ENCODE measurements around the gene ARSI. TPM values are rescaled to one million over a fixed set of nuclear protein-coding genes. Genes with fewer than 3 reads are reported as not detected.

ARSI gene
- total and polyA plus RNA-seq, 2 of the 4 experiments (the other 2 are of a cell fraction): 14.8 to 15.2 TPM

GRCh38 chr5:150311015-150311692 is 8.4 kb upstream of the ARSI start:
- 0 out of 2 replicates have a peak overlapping the region, but pooled peaks have one; percentile 7 for H3K4ac ChIP-seq (ENCODE audit: low read depth, low read length)
- peaks cover 13% of the 10 kb centered on the region; the same call in 1 of the 2 replicates for H3K4me1 ChIP-seq (ENCODE audit: control insufficient read depth, insufficient read depth, low read length)
- H2AK9ac ChIP-seq (replicated peaks; ENCODE audit: low read depth, low read length, poor library complexity): peak overlapping the region; percentile 43
- no peaks in the 10 kb centered on the region for H3K36me3 ChIP-seq (ENCODE audit: control insufficient read depth, insufficient read depth, low read length)
- no peak overlapping the region; the same call in 1 of the 2 replicates for H3K18ac ChIP-seq (ENCODE audit: low read depth, low read length)
- H3K4me2 ChIP-seq (ENCODE audit: low read depth, low read length): no peak overlapping the region
- H4K8ac ChIP-seq (ENCODE audit: low read depth in 2 of 2, low read length in 2 of 2): no peak overlapping the region
- no peaks in the 10 kb centered on the region for H3K27me3 ChIP-seq (ENCODE audit: control insufficient read depth, insufficient read depth, low read length)
- no peak overlapping the region for H2AFZ ChIP-seq (replicated peaks; ENCODE audit: low read length, poor library complexity)
- no TSS peak for BruUV-seq (replicated peaks)
- no peak for DNase-seq
- CTCF ChIA-PET: interaction anchor here (0.9 to 1.0 kb wide), 2 partner anchors 9 to 16 kb away, joined by 3 read pairs; no protein-coding TSS in a partner anchor
- peak overlapping the region; percentile 14; the same call in 1 of the 2 replicates for H2BK20ac ChIP-seq (ENCODE audit: low read depth, low read length)
- H2AK5ac ChIP-seq (ENCODE audit: low read depth, low read length): 0 out of 2 replicates have a peak overlapping the region, but pooled peaks have one; percentile 20
- H4K20me1 ChIP-seq (ENCODE audit: insufficient read depth, low read length): no peaks in the 10 kb centered on the region
- H4K5ac ChIP-seq (ENCODE audit: low read depth, low read length): no peak overlapping the region
- POLR2A ChIA-PET (ENCODE audit: unreplicated experiment): interaction anchor here (0.7 kb wide), 1 partner anchor 567 kb away, joined by 7 read pairs; no protein-coding TSS in a partner anchor
- no peak for ATAC-seq (ENCODE audit: low read depth)
- dilution Hi-C loops (cut with HindIII; ENCODE audit: low sequenced_read_pairs, unreplicated experiment) (no loop called here), intact Hi-C loops (cut with micrococcal nuclease) (no loop called here), in situ Hi-C loops (cut with MboI; ENCODE audit: low sequenced_read_pairs) (no loop called here)
- no peak overlapping the region; the same call in 1 of the 2 replicates for H2BK120ac ChIP-seq (ENCODE audit: low read depth, low read length)
- peaks cover 14% of the 10 kb centered on the region for H3K9me1 ChIP-seq (ENCODE audit: insufficient read depth, low read length)
- H2BK15ac ChIP-seq (ENCODE audit: low read depth, low read length): no peak overlapping the region
- H3K14ac ChIP-seq (replicated peaks; ENCODE audit: low read depth, low read length): no peak overlapping the region
- H3K27ac ChIP-seq (ENCODE audit: insufficient read depth, low read length): no peak overlapping the region
- no peak overlapping the region for H3K9ac ChIP-seq (ENCODE audit: low read depth, low read length)
- no peak overlapping the region for H4K91ac ChIP-seq (ENCODE audit: insufficient read depth, low read depth, low read length)
- H3K56ac ChIP-seq (ENCODE audit: extremely low read depth, insufficient read depth, low read length): no peak overlapping the region
- H3K4me3 ChIP-seq (ENCODE audit: insufficient read depth, low read depth, low read length): no peak overlapping the region
- no peaks in the 10 kb centered on the region for H3K9me3 ChIP-seq (ENCODE audit: control insufficient read depth, insufficient read depth, low read length)
- H3K23ac ChIP-seq (ENCODE audit: low read depth, low read length): no peak overlapping the region
- no CpG with 5 or more reads among the region's 7 CpGs for WGBS, 2 experiments (ENCODE audit: extremely low coverage in 2 of 2, insufficient read length in 1 of 2)
- no peak overlapping the region for H2BK5ac ChIP-seq (ENCODE audit: low read depth, low read length, poor library complexity, severe bottlenecking)
- no peaks in the 10 kb centered on the region for H3K79me1 ChIP-seq (ENCODE audit: low read depth in 1 of 2, low read length in 2 of 2)
- no peak for TF ChIP-seq NFE2L2 (IDR thresholded peaks at IDR 0.05; ENCODE audit: low read depth, low read length)
- no peak for TF ChIP-seq RFX5 (IDR thresholded peaks at IDR 0.05; ENCODE audit: low read depth, low read length)
- no peak for TF ChIP-seq CEBPB (IDR thresholded peaks at IDR 0.05; ENCODE audit: low read depth, low read length)
- no peak for TF ChIP-seq BHLHE40 (IDR thresholded peaks at IDR 0.05; ENCODE audit: low read depth, low read length)
- no peak for TF ChIP-seq RAD21 (IDR thresholded peaks at IDR 0.05; ENCODE audit: low read length)
- no peak for TF ChIP-seq CHD1 (IDR thresholded peaks at IDR 0.05; ENCODE audit: low read depth, low read length)
- no peak for TF ChIP-seq FOS (IDR thresholded peaks at IDR 0.05; ENCODE audit: low read depth, low read length)
- no peak for TF ChIP-seq MXI1 (IDR thresholded peaks at IDR 0.05; ENCODE audit: borderline replicate concordance, low read depth, low read length)
- TF ChIP-seq, protein P1, sequence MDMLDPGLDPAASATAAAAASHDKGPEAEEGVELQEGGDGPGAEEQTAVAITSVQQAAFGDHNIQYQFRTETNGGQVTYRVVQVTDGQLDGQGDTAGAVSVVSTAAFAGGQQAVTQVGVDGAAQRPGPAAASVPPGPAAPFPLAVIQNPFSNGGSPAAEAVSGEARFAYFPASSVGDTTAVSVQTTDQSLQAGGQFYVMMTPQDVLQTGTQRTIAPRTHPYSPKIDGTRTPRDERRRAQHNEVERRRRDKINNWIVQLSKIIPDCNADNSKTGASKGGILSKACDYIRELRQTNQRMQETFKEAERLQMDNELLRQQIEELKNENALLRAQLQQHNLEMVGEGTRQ (IDR thresholded peaks at IDR 0.05; ENCODE audit: low read depth, low read length): no peak
- TF ChIP-seq ELK1 (IDR thresholded peaks at IDR 0.05; ENCODE audit: borderline replicate concordance, low read depth, low read length): no peak
- no peak for TF ChIP-seq MAZ (IDR thresholded peaks at IDR 0.05; ENCODE audit: borderline replicate concordance, low read depth, low read length)
- TF ChIP-seq SMC3 (IDR thresholded peaks at IDR 0.05; ENCODE audit: low read depth, low read length): no peak
- TF ChIP-seq RCOR1 (IDR thresholded peaks at IDR 0.05; ENCODE audit: insufficient replicate concordance, low read length): no peak
- TF ChIP-seq CTCF (conservative IDR thresholded peaks at IDR 0.05; ENCODE audit: low read depth, low read length): no peak
